A549 (cell line): ENCODE data around the gene SRCIN1. TPM values are rescaled to one million over a fixed set of nuclear protein-coding genes. Genes with fewer than 3 reads are reported as not detected.

Source experiments
- ATAC-seq, 2 experiments: fragments of 200-7000 bp in 1 of 2; fragments of >200 bp in 1 of 2; cut with Nextera tagmentation in 1 of 2; cut with Tn5 transposase in 1 of 2; 3 replicates each; pipeline versions ENCODE4 v1.8.0 to v1.9.1; 2018 to 2020; ENCODE audit warnings: mild to moderate bottlenecking in 1 of 2, moderate library complexity in 1 of 2
- CTCF ChIA-PET: fragments of 300-600 bp; sonication (Branson Sonifier 250); formaldehyde crosslinking; extraction: SDS; loops from one replicate; lab custom pipeline; 2021; ENCODE audit warnings: antibody characterized with exemption, inconsistent platforms; lab: Yijun Ruan, JAX
- POLR2A ChIA-PET: fragments of 350-600 bp; formaldehyde crosslinking; extraction: SDS; loops from one replicate; lab custom pipeline; 2021; ENCODE audit warnings: antibody characterized with exemption, inconsistent platforms; lab: Yijun Ruan, JAX
- DNase-seq, 2 experiments: peaks; one replicate each; pipeline versions ENCODE4 v3.0.0 to v3.0.0-alpha.2; 2011 to 2016; ENCODE audit warnings: low read depth in 1 of 2, low spot score in 1 of 2
- FAIRE-seq: peaks from 2 replicates; lab custom pipeline; 2011; peaks lifted over from hg19 to GRCh38; lab: Jason Lieb, UNC
- H3K27ac ChIP-seq, 2 experiments: fragments of >200 bp; sonication (Bioruptor Twin); formaldehyde crosslinking; 3 replicates each; pipeline ENCODE4 v1.5.1; 2016 to 2017
- H3K4me1 ChIP-seq: fragments of >200 bp; sonication (Bioruptor Twin); formaldehyde crosslinking; 3 replicates; pipeline ENCODE4 v1.6.1; 2016
- H3K4me2 ChIP-seq: fragments of >200 bp; sonication (Bioruptor Twin); formaldehyde crosslinking; 3 replicates; pipeline ENCODE4 v1.6.1; 2016
- H3K4me3 ChIP-seq: fragments of >200 bp; sonication (Bioruptor Twin); formaldehyde crosslinking; 3 replicates; pipeline ENCODE4 v1.5.1; 2016
- H3K9me3 ChIP-seq: fragments of >200 bp; sonication (Bioruptor Twin); formaldehyde crosslinking; 3 replicates; pipeline ENCODE4 v1.6.1; 2016
- CBX2 ChIP-seq: fragments of 200-600 bp; sonication (generic); IDR thresholded peaks from 2 replicates; pipeline ENCODE4 v1.6.1; 2016; ENCODE audit warnings: low read depth, mild to moderate bottlenecking, borderline replicate concordance
- EHF ChIP-seq: fragments of 250-450 bp; sonication (Bioruptor Pico); IDR thresholded peaks from 2 replicates; pipeline ENCODE4 v1.5.0; 2020; ENCODE audit warnings: mild to moderate bottlenecking
- EHMT2 ChIP-seq: fragments of 200-600 bp; sonication (generic); IDR thresholded peaks from 2 replicates; pipeline ENCODE4 v1.6.1; 2016; ENCODE audit warnings: antibody characterized with exemption, low read depth, mild to moderate bottlenecking, moderate library complexity
- FOSL2 ChIP-seq, 2 experiments: fragments of 450-650 bp in 1 of 2; fragments of >200 bp in 1 of 2; sonication (Bioruptor Twin) in 1 of 2; formaldehyde crosslinking; IDR thresholded peaks; 2 replicates each; pipeline versions ENCODE4 v1.5.0 to v1.6.1; 2016 to 2020; ENCODE audit warnings: mild to moderate bottlenecking in 1 of 2, moderate library complexity in 1 of 2
- FOXS1 ChIP-seq: fragments of 250-450 bp; sonication (Bioruptor Pico); IDR thresholded peaks from 2 replicates; pipeline ENCODE4 v1.5.0; 2020; ENCODE audit warnings: mild to moderate bottlenecking, moderate library complexity
- GATA3 ChIP-seq: IDR thresholded peaks from 2 replicates; pipeline ENCODE4 v1.6.1; 2012; ENCODE audit warnings: borderline replicate concordance
- HDAC2 ChIP-seq: fragments of 200-600 bp; sonication (generic); IDR thresholded peaks from 2 replicates; pipeline ENCODE4 v1.6.1; 2016
- HMGXB4 ChIP-seq: fragments of 250-450 bp; sonication (Bioruptor Pico); IDR thresholded peaks from 2 replicates; pipeline ENCODE4 v1.5.0; 2021; ENCODE audit warnings: mild to moderate bottlenecking, moderate library complexity, borderline replicate concordance
- HOXA7 ChIP-seq: fragments of 250-450 bp; sonication (Bioruptor Pico); IDR thresholded peaks from 2 replicates; pipeline ENCODE4 v1.5.0; 2020; ENCODE audit warnings: mild to moderate bottlenecking, moderate library complexity
- HOXB13 ChIP-seq: fragments of 250-450 bp; sonication (Bioruptor Pico); IDR thresholded peaks from 2 replicates; pipeline ENCODE4 v1.5.0; 2020; ENCODE audit warnings: low read depth, mild to moderate bottlenecking, moderate library complexity
- HOXB5 ChIP-seq: fragments of 250-450 bp; sonication (Bioruptor Pico); IDR thresholded peaks from 2 replicates; pipeline ENCODE4 v1.5.0; 2020; ENCODE audit warnings: mild to moderate bottlenecking, moderate library complexity
- JUN ChIP-seq, 2 experiments: fragments of >200 bp; sonication (Bioruptor Twin); formaldehyde crosslinking; IDR thresholded peaks; 2 replicates in 1 of 2; 3 replicates in 1 of 2; pipeline ENCODE4 v1.6.1; 2016 to 2017
- KDM1A ChIP-seq: fragments of 200-600 bp; sonication (generic); IDR thresholded peaks from 2 replicates; pipeline ENCODE4 v1.6.1; 2016; ENCODE audit warnings: low read depth, mild to moderate bottlenecking
- KDM5A ChIP-seq: fragments of 200-600 bp; sonication (generic); IDR thresholded peaks from 2 replicates; pipeline ENCODE4 v1.6.1; 2016; ENCODE audit warnings: antibody characterized with exemption, mild to moderate bottlenecking
- MYC ChIP-seq: IDR thresholded peaks from 2 replicates; pipeline ENCODE4 v1.6.1; 2012; ENCODE audit warnings: mild to moderate bottlenecking, inconsistent platforms, low read length, improper control_type of control experiment, borderline replicate concordance
- NFE2L2 ChIP-seq: fragments of 150-350 bp; conservative IDR thresholded peaks from 2 replicates; pipeline ENCODE4 v1.6.1; 2014; ENCODE audit warnings: low read length
- NR3C1 ChIP-seq: fragments of >200 bp; sonication (Bioruptor Twin); formaldehyde crosslinking; IDR thresholded peaks from 3 replicates; pipeline ENCODE4 v1.6.1; 2017
- PBX3 ChIP-seq: IDR thresholded peaks from 2 replicates; pipeline ENCODE4 v1.6.1; 2012
- PHF8 ChIP-seq: fragments of 200-600 bp; sonication (generic); IDR thresholded peaks from 2 replicates; pipeline ENCODE4 v1.6.1; 2016; ENCODE audit warnings: low read depth, mild to moderate bottlenecking, antibody characterized with exemption, moderate library complexity, borderline replicate concordance
- POLR2A ChIP-seq: IDR thresholded peaks from 2 replicates; pipeline ENCODE4 v1.6.1; 2012; ENCODE audit warnings: mild to moderate bottlenecking, low read length
- RAD21 ChIP-seq, 2 experiments: fragments of >200 bp in 1 of 2; sonication (Bioruptor Twin) in 1 of 2; formaldehyde crosslinking in 1 of 2; IDR thresholded peaks in 1 of 2; conservative IDR thresholded peaks in 1 of 2; 2 replicates in 1 of 2; 3 replicates in 1 of 2; pipeline ENCODE4 v1.6.1; 2012 to 2018; ENCODE audit warnings: inconsistent platforms in 1 of 2
- RFX5 ChIP-seq: fragments of 450-650 bp; IDR thresholded peaks from 2 replicates; pipeline ENCODE4 v1.7.1; 2014; ENCODE audit warnings: antibody characterized with exemption, mild to moderate bottlenecking, moderate library complexity
- RNF2 ChIP-seq: fragments of 200-600 bp; sonication (generic); IDR thresholded peaks from 2 replicates; pipeline ENCODE4 v1.6.1; 2016; ENCODE audit warnings: low read depth, mild to moderate bottlenecking, antibody characterized with exemption, moderate library complexity, borderline replicate concordance
- TFCP2L1 ChIP-seq: fragments of 250-450 bp; sonication (Bioruptor Pico); IDR thresholded peaks from 2 replicates; pipeline ENCODE4 v1.5.0; 2021; ENCODE audit warnings: mild to moderate bottlenecking
- TP53 ChIP-seq: fragments of 250-450 bp; sonication (Bioruptor Pico); IDR thresholded peaks from 2 replicates; pipeline ENCODE4 v1.5.0; 2021; ENCODE audit warnings: mild to moderate bottlenecking, moderate library complexity
- ZSCAN20 ChIP-seq: fragments of 250-450 bp; sonication (Bioruptor Pico); IDR thresholded peaks from 2 replicates; pipeline ENCODE4 v1.8.0; 2022; ENCODE audit warnings: mild to moderate bottlenecking, moderate library complexity
- WGBS: methylation state at CpG from one replicate; pipeline ENCODE4 v1.1.6; 2017; ENCODE audit errors: missing lambda C conversion rate; 5-methylcytosine and 5-hydroxymethylcytosine counted together
- polyA plus RNA-seq, 4 experiments: library from polyadenylated mRNA; depleted of rRNA in 3 of 4; stranded (reverse); fragments of >200 nt; fragmentation: RNase III in 1 of 4; extraction: RNeasy Plus Mini Kit Qiagen cat#74134 plus additional on column Dnase treatment in 1 of 4; gene quantifications; 2 replicates in 3 of 4; 3 replicates in 1 of 4; pipeline ENCODE4 v1.2.3, GENCODE V29; 2011 to 2017
- TF ChIP-seq, protein P1 (sequence below): fragments of 450-650 bp; IDR thresholded peaks from 2 replicates; pipeline ENCODE4 v1.6.1; 2014; ENCODE audit warnings: antibody characterized with exemption
- TF ChIP-seq, protein P2 (sequence below): fragments of >200 bp; sonication (Bioruptor Twin); formaldehyde crosslinking; IDR thresholded peaks from 2 replicates; pipeline ENCODE4 v1.6.1; 2016

Gene SRCIN1
- polyA plus RNA-seq, 2 of the 4 experiments (the other 2 are of a cell fraction): 1.4 to 2.1 TPM

DNA sequence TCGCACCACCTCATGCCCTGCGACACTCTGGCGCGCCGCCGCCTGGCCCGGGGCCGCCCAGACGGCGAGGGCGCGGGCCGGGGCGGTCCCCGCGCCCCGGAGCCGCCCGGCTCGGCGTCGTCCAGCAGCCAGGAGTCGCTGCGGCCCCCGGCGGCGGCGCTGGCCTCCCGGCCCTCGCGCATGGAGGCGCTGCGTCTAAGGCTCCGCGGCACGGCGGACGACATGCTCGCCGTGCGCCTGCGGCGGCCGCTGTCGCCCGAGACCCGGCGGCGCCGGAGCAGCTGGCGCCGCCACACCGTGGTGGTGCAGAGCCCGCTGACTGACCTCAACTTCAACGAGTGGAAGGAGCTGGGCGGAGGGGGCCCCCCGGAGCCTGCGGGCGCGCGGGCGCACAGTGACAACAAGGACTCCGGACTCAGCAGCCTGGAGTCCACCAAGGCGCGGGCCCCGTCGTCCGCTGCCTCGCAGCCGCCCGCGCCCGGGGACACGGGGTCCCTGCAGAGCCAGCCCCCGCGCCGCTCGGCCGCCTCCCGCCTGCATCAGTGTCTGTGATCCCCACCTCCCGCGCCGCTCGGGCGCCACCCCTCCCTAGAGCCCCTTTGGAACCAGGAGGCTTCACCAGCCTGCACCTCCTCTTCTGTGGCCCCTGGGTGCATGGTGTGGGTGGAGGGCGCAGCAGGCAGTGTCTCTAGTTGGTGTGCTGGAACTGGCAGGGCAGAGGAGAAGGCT is 95.2 kb downstream of the SRCIN1 start:
- CTCF ChIA-PET: interaction anchor here (0.6 to 2.7 kb wide), 8 partner anchors 19 to 246 kb away, joined by 3 to 8 read pairs (median 4); no protein-coding TSS in a partner anchor
- POLR2A ChIA-PET: no interaction called here
- WGBS: 94% methylated on average over 66 of the region's 86 CpGs
- DNase-seq: no peak
- peak; percentile 9 to 24; a peak in 3 of 6 replicates for ATAC-seq
- peak overlapping the region in 1 of 2 experiments; percentile 38; a peak in 1 of 6 replicates for H3K27ac ChIP-seq
- no peak for TF ChIP-seq KDM5A
- no peak for TF ChIP-seq FOXS1 (CRISPR knock-in tag)
- TF ChIP-seq RFX5: no peak
- no peak for TF ChIP-seq HOXA7
- TF ChIP-seq HDAC2: no peak
- no peak for TF ChIP-seq GATA3
- TF ChIP-seq, protein P1, sequence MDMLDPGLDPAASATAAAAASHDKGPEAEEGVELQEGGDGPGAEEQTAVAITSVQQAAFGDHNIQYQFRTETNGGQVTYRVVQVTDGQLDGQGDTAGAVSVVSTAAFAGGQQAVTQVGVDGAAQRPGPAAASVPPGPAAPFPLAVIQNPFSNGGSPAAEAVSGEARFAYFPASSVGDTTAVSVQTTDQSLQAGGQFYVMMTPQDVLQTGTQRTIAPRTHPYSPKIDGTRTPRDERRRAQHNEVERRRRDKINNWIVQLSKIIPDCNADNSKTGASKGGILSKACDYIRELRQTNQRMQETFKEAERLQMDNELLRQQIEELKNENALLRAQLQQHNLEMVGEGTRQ: no peak
- TF ChIP-seq, protein P2, sequence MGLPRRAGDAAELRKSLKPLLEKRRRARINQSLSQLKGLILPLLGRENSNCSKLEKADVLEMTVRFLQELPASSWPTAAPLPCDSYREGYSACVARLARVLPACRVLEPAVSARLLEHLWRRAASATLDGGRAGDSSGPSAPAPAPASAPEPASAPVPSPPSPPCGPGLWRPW: no peak
- no peak for TF ChIP-seq HMGXB4 (CRISPR knock-in tag)
- TF ChIP-seq EHF (CRISPR knock-in tag): no peak
- TF ChIP-seq TFCP2L1 (CRISPR knock-in tag): no peak
- no peak for TF ChIP-seq NR3C1
- TF ChIP-seq NFE2L2: no peak
- H3K4me1 ChIP-seq: peaks cover 19% of the 10 kb centered on the region
- no peak overlapping the region for H3K4me3 ChIP-seq
- H3K9me3 ChIP-seq: no peaks in the 10 kb centered on the region
- H3K4me2 ChIP-seq: peak overlapping the region; percentile 36; the same call in 2 of the 3 replicates
- FAIRE-seq: no peak

DNA sequence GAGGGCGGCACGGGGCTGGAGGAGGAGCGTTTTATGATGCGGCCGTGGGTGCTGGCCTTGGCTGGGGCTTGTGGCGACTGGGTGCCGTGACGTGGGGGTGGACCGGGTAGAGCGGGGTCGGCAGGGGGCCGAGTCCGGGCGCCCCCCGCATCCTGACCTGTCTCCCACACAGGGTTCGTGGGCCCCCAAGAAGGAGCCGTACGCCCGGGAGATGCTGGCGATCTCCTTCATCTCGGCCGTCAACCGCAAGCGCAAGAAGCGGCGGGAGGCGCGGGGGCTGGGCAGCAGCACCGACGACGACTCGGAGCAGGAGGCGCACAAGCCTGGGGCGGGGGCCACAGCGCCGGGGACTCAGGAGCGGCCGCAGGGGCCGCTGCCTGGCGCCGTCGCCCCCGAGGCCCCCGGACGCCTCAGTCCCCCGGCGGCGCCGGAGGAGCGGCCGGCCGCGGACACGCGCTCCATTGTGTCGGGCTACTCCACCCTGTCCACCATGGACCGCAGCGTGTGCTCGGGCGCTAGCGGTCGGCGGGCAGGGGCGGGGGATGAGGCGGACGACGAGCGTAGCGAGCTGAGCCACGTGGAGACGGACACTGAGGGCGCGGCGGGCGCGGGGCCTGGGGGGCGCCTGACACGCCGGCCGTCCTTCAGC is 95.9 kb downstream of the SRCIN1 start:
- CTCF ChIA-PET: interaction anchor here (0.6 to 3.1 kb wide), 44 partner anchors 11 to 162 kb away, joined by 3 to 30 read pairs (median 4); no protein-coding TSS in a partner anchor
- FAIRE-seq (no peak), DNase-seq (no peak), ATAC-seq (peak in 1 of 2 experiments; percentile 9; a peak in 3 of 6 replicates)
- H3K9me3 ChIP-seq: no peaks in the 10 kb centered on the region
- no peak overlapping the region for H3K4me3 ChIP-seq
- POLR2A ChIA-PET: interaction anchor here (0.5 kb wide), 1 partner anchor 1386 kb away, joined by 5 read pairs; no protein-coding TSS in a partner anchor
- H3K4me2 ChIP-seq: no peak overlapping the region
- TF ChIP-seq EHMT2 (no peak), PHF8 (no peak), JUN (IDR thresholded peaks at IDR 0.05) (no peak), GATA3 (no peak), ZSCAN20 (CRISPR knock-in tag) (no peak), HOXB13 (CRISPR knock-in tag) (no peak), POLR2A (no peak), FOSL2 (IDR thresholded peaks at IDR 0.05) (no peak), FOSL2 (CRISPR knock-in tag; IDR thresholded peaks at IDR 0.05) (no peak), EHF (CRISPR knock-in tag) (no peak), MYC (no peak), RAD21 (conservative IDR thresholded peaks at IDR 0.05 in 1 of 2, IDR thresholded peaks at IDR 0.05 in 1 of 2) (no peak), KDM1A (no peak), RNF2 (no peak), CBX2 (no peak), PBX3 (no peak), HOXB5 (CRISPR knock-in tag) (no peak), TP53 (CRISPR knock-in tag) (no peak)
- TF ChIP-seq, protein P2: no peak
- H3K4me1 ChIP-seq: peaks cover 19% of the 10 kb centered on the region
- no peak overlapping the region for H3K27ac ChIP-seq
- WGBS: 94% methylated on average over 79 of the region's 80 CpGs
